Astrocyte of the hippocampus (primary cell): Measurements from ENCODE around the gene HTR3D.
"Not testable (repeated sequence)": the region's sequence is repeated elsewhere in the genome, so short reads cannot be mapped to it uniquely, and the experiment has no call there.

Source experiments
- DNase-seq: peaks from one replicate; pipeline ENCODE4 v3.0.0; 2011; ENCODE audit warnings: low read depth, low spot score

Gene HTR3D

GRCh38 chr3:184015381-184016019 lies 16.0 kb upstream of the HTR3D start:
- no peak for DNase-seq

- DNase-seq = no peak
These were observed 15.4 kb upstream of the HTR3D start for GRCh38 chr3:184016169-184016570.

GRCh38 chr3:184016811-184017671 lies 14.5 kb upstream of the HTR3D start:
- peak; percentile 89 for DNase-seq

GRCh38 chr3:184017672-184018423 lies 13.7 kb upstream of the HTR3D start, which contains the start of gene ABCC5:
Gene ABCC5 (minus strand): TSS chr3:184017884. CDS start chr3:184014392, 3,492 bp downstream.
- DNase-seq = peak; percentile 97

- no peak for DNase-seq
These were observed 13.0 kb upstream of the HTR3D start for GRCh38 chr3:184018424-184018973.

- no peak for DNase-seq
These were observed 9.2 kb upstream of the HTR3D start for GRCh38 chr3:184022323-184022722.

- DNase-seq = not testable (repeated sequence)
These were observed 6.3 kb upstream of the HTR3D start for GRCh38 chr3:184025256-184025655.

GRCh38 chr3:184028275-184028890 lies 3.2 kb upstream of the HTR3D start:
- DNase-seq = not testable (repeated sequence)

- no peak for DNase-seq
These were observed 2.1 kb upstream of the HTR3D start for GRCh38 chr3:184029443-184029842.

- no peak for DNase-seq
These were observed 1.0 kb upstream of the HTR3D start for GRCh38 chr3:184030536-184030935.

GRCh38 chr3:184037816-184038215 lies 6.3 kb downstream of the HTR3D start:
- DNase-seq = no peak

GRCh38 chr3:184038307-184038706 lies 6.8 kb downstream of the HTR3D start:
- DNase-seq = not testable (repeated sequence)

GRCh38 chr3:184039414-184039813 lies 7.9 kb downstream of the HTR3D start:
- peak; percentile 46 for DNase-seq

- DNase-seq = peak; percentile 11
These were observed 8.5 kb downstream of the HTR3D start for GRCh38 chr3:184040010-184040409.

GRCh38 chr3:184042617-184043016 lies 11.1 kb downstream of the HTR3D start:
- no peak for DNase-seq

- DNase-seq = no peak
These were observed 14.5 kb downstream of the HTR3D start for GRCh38 chr3:184045995-184046394.

GRCh38 chr3:184050217-184050847 lies 18.8 kb downstream of the HTR3D start:
- DNase-seq = no peak

GRCh38 chr3:184052767-184053166 lies 21.2 kb downstream of the HTR3D start, which contains the start of gene HTR3C:
Gene HTR3C (plus strand): TSS chr3:184053047. CDS start chr3:184053081, 34 bp downstream.
- DNase-seq = no peak

GRCh38 chr3:184058029-184058428 lies 26.5 kb downstream of the HTR3D start:
- DNase-seq = no peak

GRCh38 chr3:184059424-184059823 lies 27.9 kb downstream of the HTR3D start:
- DNase-seq = no peak

GRCh38 chr3:184062637-184063036 lies 31.1 kb downstream of the HTR3D start:
- DNase-seq = no peak
